GM12801 (cell line): Measurements from ENCODE around the gene FBLN2.

Source experiments
- CTCF ChIP-seq: IDR thresholded peaks from one replicate; pipeline ENCODE4 v1.5.1; 2011; ENCODE audit warnings: control low read depth; ENCODE audit not compliant: insufficient read length; ENCODE audit errors: extremely low read depth

The FBLN2 gene

DNA sequence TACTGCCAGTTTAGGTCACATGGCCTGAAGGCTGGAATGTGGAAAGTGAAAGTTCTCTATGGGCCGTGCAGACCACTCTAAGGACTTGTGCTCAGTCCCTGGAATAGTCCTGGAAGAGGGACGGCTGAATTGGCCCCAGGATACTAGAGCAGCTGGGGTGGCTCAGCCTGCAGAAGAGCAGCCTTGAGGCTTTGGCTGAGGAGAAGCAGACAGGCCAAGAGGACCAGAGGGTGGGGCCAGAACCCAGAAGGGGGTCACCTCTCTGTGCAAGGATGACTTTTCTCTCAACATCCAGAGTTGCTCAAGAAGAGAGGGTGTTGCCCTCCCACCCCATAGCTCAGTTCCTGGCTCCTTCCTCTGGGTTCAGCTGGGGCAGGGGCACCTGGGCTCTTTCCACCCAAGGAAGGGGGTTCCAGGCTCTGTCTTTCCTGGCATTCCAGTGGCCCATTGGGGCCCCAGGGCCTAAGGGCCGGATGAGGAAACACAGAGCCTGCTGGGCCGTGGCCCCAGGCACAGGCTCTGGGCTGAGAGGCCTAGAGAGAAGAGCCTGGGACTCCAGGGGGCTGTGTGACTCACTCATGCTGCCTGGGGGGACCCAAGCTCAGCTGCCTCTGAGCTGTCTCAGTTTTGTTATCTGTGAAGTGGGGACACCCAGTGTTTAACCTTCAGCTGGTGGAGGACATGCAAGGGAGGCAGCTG, 8.5 kb upstream of the FBLN2 start:
- no peak for TF ChIP-seq CTCF

- TF ChIP-seq CTCF: no peak
Measured at GRCh38 chr3:13541691-13542090, 7.2 kb upstream of the FBLN2 start.

- no peak for TF ChIP-seq CTCF
Measured at GRCh38 chr3:13542142-13542541, 6.8 kb upstream of the FBLN2 start.

- TF ChIP-seq CTCF: no peak
Measured at GRCh38 chr3:13543253-13543652, 5.7 kb upstream of the FBLN2 start.

GRCh38 chr3:13544293-13544831, 4.6 kb upstream of the FBLN2 start:
- TF ChIP-seq CTCF: no peak

DNA sequence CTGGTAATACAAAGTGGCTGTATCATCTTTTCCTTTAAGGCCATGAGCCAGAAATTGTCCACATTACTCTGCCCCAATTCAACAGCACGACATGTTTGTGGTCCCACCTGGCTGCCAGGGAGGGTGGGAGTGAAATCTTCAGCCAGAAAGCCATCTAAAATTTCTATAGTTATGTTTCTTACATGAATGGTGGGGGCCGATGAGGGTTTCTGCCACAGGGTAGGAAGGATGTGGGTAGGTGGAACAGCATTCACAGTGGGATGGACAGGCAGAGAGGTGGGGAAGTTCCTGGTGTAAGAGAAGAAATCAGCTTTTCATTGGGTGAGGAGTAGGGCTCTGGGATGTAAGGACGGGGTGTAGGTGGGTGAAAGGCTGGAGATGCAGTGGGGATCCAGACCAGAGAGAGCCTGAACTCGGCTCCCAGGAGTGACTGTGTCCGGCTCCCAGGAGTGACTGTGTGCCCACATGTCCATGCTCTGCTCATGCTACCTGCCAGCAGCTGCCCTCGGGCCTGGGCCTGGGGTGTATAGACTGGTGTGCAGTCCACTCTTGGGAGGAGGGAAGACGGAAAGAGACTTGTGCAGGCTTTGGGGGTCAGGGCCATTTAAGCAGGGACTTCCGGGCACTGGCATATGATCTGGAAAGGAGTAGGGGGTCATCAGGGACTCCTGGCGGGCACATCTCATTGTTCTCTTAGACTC, 3.8 kb upstream of the FBLN2 start:
- TF ChIP-seq CTCF: no peak

DNA sequence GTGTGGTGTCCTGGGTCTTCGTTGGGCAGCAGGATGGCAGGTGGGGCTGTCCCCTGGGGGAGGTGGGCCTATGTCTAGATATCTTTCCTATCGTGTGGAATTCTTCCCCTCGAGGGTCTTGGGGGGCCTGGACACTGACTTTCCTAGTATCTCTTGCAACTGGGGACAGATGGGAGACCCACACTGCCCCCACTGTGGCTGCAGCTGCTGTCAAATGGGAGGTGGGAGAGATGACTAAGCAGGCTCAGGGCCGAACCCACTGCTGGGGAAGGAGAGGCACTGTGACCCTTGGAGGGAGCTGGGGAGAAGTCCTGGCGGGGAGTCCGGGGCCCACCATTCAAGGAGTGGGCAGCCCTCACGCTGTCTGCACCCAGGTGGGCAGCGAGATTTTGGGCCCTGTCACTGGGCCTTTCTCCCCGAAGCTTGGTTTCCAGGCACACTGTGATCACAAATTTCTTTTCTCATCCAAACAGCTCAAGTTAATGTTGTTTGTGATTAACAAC, 2.9 kb upstream of the FBLN2 start:
- no peak for TF ChIP-seq CTCF
